Tongue (tissue), 2 donors: ENCODE results near the gene TSHZ1. TPM values are rescaled to one million over a fixed set of nuclear protein-coding genes. Genes with fewer than 3 reads are reported as not detected.
"Not testable (repeated sequence)": the region's sequence is repeated elsewhere in the genome, so short reads cannot be mapped to it uniquely, and the experiment has no call there.

Experiments
- DNase-seq: peaks from one replicate; pipeline ENCODE4 v3.0.0-alpha.2; 2015
- total RNA-seq: library from RNA; depleted of rRNA; stranded (reverse); fragments of >200 nt; gene quantifications from one replicate; pipeline ENCODE4 v1.2.3, GENCODE V29; 2014

Gene TSHZ1
- total RNA-seq, 1 donor from 2014 or later: 16.3 TPM

DNA sequence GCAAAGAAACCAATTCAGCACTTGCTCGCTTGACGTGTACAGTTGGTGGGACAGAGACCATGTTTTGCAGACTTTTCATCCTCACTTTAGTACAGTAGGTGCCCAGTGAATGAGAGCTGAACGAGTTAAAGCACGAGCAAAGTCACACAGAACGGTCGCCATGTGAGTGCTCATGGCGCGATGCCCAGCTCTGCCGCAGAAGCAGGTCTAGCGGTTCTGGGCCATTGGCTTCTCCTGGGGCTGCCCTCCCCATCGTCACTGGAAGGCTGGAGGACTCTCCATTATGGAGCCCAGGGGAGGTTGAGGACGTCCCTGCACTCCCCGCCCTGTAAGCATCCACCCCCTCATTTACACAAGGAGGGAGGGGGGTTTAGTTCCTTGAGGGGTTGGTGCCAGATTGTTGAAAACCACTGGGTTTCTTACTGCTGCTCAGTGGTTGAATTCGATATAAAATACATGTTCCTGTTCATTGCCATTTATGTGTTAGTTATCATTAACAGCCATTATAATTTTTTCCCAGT is 26.6 kb upstream of the TSHZ1 start:
- DNase-seq: no peak

DNA sequence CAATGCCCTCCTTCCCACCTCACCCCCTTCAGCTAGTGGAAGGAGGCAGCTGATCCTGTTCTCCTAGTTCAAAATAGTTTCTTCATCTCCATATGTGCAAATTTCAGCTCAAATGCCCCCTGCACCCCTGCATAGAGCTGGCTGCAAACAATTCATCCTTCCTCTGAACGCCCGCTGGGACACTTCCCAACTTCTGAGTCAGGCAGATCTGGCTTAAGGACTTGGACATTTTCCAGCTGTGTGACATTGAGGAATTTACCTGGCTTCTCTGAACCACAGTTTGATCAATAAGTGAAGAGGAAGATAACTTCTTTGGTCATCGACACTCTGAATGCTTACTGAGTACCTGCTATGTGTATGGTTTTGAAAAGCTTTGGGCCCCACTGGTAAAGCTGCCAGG is 25.1 kb upstream of the TSHZ1 start:
- DNase-seq: no peak

DNA sequence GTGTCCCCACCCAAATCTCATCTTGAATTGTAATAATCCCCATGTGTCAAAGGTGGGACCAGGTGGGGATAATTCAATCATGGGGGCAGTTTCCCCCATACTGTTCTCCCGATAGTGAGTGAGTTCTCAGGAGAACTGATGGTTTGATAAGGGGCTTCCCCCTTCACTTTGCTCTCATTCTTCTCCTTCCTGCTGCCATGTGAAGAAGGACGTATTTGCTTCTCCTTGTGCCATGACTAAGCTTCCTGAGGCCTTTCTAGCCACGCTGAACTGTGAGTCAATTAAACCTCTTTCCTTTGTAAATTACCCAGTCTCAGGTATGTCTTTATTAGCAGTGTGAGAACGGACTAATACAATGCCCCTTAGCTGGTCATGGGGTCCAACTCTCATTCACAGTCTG is 22.9 kb upstream of the TSHZ1 start:
- DNase-seq: not testable (repeated sequence)

GRCh38 chr18:75189696-75190095 is 20.9 kb upstream of the TSHZ1 start:
- DNase-seq: no peak

GRCh38 chr18:75192899-75193298 is 17.7 kb upstream of the TSHZ1 start:
- no peak for DNase-seq

DNA sequence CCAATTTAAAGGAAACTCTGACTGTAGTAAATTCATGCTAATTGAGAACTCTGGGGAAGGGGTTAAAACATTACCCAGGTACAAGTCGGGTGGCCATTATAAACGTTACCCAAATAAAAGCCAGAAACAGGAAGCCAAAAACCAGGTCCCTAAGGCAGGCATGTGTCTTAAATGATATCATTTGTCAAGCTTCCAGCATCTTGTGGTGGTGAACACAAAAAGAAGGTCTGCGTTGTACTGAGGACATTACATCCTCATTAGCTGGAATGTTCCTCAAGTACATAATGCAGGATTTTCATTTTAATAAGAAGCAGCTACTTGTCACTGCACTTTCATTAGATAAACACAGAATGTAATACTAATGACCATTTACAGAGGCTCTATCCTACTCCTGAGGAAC is 12.6 kb upstream of the TSHZ1 start:
- DNase-seq: no peak

DNA sequence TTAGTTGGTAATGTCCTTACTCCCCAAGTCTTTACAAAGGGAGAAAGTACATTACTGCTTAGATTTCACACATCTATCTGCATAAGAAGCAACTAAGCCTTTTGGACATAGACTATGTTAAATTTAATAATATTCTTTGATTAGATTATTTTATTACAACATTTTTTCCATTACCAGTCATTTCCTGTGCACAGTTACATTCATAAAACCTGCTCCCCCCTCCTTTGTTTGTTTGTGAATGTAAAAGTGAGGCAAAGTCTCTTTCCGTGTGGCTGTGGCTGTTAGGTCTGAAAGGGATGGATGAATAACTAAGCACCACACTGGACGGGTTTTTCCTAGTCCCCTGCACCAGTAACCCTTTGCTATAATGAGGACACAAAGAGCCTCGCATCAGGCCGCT is 11.3 kb upstream of the TSHZ1 start:
- no peak for DNase-seq

DNA sequence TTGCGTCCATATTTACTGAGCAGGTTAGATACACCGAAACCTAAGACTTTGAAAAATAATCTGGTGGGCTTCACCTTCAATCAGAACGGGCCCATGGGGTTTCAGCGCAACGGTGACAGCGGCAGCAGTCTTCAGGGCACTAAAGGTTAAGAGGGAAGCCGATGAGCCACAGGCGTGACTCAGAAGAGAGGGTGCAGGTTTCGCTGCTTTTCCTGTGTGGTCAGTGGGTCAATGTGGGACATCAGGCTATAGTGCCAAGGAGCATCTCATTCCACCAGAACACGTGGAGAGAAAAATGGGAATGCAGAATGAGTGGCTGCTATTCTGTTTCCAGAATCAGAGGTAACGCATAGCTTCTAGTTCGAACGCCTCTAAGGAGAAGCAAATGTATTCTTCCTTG is 10.5 kb upstream of the TSHZ1 start:
- no peak for DNase-seq

DNA sequence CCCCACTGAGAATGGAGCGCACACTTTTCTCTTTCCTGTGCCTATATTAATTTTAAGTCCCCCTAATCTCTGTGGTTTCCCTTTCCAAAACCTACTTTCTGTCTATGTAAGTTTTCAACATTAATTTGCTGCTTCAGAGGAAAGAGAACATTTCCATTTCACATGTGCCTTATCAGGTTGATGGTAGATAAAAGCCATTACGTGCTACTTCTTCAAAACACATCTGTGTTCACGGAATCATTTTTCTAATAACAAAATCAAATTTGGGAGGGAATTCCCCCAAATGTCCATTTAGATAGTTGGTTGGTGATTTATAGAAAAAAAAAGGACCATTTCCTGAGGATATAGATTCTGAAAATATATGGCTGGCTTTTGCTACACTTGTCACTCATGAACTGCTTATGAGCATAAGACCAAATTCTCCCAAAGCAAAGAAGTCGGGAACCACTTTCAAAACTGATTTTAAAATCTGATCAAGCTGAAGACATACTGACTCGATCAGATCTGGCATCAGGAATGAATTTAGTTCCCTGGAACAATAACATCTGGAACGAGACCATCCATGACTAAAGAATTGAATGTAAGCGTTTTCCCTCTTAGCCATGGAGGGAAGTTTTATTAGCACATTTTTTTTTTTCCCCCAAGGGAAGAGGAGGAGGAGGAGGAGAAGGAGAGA is 9.9 kb upstream of the TSHZ1 start:
- peak; percentile 66 for DNase-seq

GRCh38 chr18:75201282-75202270 is 9.0 kb upstream of the TSHZ1 start:
- DNase-seq: peak; percentile 96

DNA sequence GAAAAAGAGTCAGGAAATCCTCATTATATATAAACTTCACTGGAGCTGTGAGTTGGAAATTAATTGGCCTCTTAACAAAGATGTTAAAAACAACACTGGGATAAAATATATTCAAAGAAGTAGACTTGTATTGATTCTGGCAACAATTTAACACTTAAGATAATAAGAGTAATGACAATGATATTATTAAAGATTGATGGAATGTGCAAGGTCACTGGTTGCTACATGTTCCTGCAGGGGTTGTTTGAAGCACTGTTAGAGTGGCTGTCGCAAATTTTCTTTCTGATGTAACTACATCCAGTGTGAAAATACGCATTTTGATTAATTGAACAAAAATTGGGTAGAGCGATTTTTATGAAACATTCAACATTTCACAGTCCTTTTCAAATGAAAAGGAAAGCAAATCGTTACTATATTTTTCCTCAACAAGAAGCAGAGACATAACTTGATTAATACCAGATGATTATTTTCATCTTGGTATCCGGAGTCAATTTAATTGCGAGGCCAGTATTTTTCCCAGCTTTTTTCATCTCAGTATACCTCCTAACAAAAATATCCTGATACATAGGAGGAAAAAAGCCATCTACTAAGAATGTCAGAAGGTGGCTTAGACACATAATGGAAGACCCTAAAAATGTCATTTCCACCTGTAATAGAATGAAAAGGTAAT is 7.8 kb upstream of the TSHZ1 start:
- DNase-seq: peak; percentile 18

GRCh38 chr18:75203416-75204268 is 7.0 kb upstream of the TSHZ1 start:
- DNase-seq: peak; percentile 84

GRCh38 chr18:75204269-75204731 is 6.3 kb upstream of the TSHZ1 start:
- peak; percentile 74 for DNase-seq

DNA sequence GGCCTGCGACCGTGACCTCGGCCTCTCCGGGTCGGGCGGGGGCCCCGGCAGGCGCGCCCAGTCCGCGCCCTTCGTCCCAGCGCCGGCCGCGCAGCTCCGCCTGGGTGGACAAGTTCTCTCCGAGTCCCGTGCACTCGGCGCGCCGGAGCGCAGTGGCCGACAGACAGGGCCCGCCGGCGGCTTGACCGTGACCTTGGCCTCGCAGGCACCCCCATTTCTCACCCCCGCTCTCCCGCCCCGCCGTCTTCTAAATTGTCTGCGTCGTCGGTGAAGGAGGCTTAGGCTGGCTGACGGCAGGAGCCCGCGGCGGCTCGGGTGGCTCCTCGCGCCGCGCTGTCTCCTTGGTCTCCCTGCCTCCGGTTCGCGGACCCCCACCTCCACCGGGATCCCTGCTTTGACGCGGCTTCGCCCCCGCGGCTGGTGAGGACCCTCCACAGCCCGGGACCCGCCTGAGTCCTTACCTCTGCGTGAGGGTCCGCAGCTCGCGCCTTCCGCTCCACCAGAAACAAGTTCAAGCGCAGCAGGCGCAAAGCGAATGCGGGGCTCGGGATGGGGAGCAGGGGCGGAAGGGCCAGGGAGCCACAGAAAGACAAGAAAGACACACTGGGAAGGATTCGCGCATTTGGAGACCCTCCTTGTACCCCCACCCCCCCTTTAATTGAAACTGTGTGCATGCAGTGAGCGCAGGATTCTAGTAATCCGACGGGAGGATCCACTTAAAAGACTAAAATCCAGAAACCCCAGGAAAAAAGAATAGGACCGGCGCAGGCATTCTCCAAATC is 5.7 kb upstream of the TSHZ1 start:
- no peak for DNase-seq

DNA sequence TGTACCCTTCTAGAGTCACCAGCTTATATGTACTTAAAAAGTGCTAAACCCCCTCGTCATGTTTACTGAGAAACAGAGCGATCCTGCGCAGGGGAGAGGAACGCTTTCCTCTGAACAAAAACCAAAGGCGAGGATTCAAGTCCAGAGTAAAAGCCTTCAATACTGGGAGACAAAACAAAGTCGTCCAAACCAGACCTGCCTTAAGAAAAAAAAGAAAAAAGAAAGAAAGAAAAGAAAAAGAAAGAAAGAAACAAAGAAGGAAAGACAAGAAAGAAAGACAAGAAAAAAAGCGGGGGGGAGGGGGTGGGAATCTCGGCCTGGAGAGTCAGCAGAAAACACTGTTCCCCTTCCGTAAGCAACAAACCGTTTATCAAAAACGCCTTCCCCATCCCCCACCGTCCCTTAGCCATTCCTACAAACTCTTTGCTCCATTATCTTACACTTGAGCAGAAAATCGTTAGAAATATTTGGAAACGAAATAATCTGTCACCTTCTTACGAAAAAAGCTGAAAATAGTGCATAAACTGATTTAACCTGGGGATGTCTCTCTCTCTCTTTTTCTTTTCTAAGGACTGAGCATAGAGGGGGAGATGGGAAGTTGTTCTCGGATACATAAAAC is 5.0 kb upstream of the TSHZ1 start:
- peak; percentile 65 for DNase-seq

- DNase-seq: no peak
Observed at GRCh38 chr18:75206452-75207309, 3.9 kb upstream of the TSHZ1 start.

DNA sequence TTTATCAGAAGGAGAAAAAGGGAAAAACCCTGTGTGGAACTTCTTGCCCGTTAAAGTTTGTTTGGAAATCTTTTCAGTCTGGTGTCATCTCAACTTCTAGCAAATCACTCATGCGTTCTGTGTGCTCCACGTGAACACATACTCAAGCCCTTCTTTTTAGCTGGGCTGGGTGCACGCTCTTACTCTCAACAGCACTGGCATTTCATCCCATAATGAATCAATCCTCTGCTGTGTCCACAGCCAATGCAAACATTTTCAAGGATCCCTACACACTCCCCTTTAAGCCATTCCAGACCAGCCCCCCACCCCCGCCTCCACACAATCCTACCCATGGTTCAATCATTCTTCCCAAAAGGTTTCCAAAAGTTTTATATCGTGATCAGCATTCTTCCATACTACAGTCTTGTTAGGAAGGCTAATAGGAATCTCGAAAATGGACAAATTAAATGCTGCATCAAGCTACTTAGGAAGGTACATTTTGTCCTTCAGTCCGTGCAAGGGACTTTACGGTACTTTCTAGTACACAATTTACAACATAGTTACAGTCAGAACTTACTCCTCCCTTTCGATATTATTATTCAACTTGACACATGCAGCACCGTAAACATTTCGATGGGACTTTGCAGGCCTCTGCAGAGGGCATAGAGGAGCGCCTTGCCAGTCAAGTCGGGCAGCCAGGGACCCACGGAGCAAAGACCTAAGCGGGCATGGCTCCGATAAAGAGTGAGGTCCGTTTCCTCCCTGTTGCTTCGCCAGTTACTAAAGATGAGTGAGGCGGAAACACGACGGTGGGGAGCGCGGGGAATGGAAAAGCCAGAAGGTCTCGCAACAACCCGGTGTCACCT is 3.1 kb upstream of the TSHZ1 start:
- peak; percentile 74 for DNase-seq

DNA sequence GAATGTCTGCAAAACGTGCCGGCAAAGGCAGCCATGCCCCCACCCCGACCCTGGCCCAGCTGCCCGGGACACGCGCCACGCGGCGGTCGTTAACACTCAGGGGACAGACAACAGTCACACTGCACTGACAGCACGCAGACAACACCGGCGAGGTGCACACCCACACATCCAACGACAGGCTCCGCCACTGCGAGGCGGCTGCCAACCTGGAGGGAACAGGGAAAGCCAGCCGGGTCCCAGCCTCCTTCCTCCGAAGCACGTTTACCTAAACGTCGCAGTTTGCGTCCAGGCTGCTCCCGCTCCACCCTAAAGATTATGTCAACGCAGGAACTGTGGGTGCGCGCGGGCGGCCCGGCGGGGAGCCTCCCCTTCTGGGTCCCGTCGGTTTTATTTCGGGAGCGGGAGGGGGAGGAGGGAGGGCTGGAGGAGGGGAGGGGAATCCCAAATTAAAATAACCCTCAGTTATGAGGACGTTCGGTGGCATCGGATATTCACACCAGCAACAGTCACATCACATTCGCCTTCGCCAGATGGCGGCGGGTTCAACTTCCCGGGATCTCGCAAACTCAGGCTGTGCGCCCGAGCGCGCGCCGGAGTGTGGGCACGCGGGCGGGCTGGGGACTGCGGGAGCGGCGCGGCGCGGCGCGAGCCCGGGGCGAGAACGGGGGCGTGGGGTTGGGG is 2.3 kb upstream of the TSHZ1 start:
- DNase-seq: peak; percentile 82
